Mesenteric fat pad (tissue), 1 donor: Measurements from ENCODE around the gene MRPL55. TPM values are rescaled to one million over a fixed set of nuclear protein-coding genes. Genes with fewer than 3 reads are reported as not detected.

ENCODE experiments used
- DNase-seq: peaks from one replicate; pipeline ENCODE4 v3.0.0-alpha.2; 2020; ENCODE audit warnings: low spot score
- total RNA-seq: library from RNA; stranded (reverse); fragmentation: NEBNext Ultra II Directional; extraction: Animal tissue kit (Norgen Biotek cat#: 25700); gene quantifications from one replicate; pipeline ENCODE4 v1.2.1, GENCODE V29; 2021
- donor health status: DM: yes; HTN: yes; CAD: no.

MRPL55 gene
- total RNA-seq, 1 donor from 2014 or later = 38.9 TPM

- DNase-seq = peak; percentile 74
Measured at GRCh38 chr1:228148196-228148861, 39.2 kb upstream of the MRPL55 start.

- no peak for DNase-seq
Measured at GRCh38 chr1:228147768-228148167, 38.7 kb upstream of the MRPL55 start.

- peak; percentile 88 for DNase-seq
Measured at GRCh38 chr1:228147151-228147693, 38.1 kb upstream of the MRPL55 start.

GRCh38 chr1:228146417-228147150, 37.5 kb upstream of the MRPL55 start:
- no peak for DNase-seq

- DNase-seq = no peak
Measured at GRCh38 chr1:228145463-228146416, 36.6 kb upstream of the MRPL55 start.

- DNase-seq = no peak
Measured at GRCh38 chr1:228144993-228145343, 35.9 kb upstream of the MRPL55 start.

GRCh38 chr1:228144193-228144992, 35.3 kb upstream of the MRPL55 start:
- no peak for DNase-seq

GRCh38 chr1:228143480-228144192, 34.5 kb upstream of the MRPL55 start:
- DNase-seq = no peak

- DNase-seq = no peak
Measured at GRCh38 chr1:228142701-228143136, 33.6 kb upstream of the MRPL55 start.

GRCh38 chr1:228142155-228142691, 33.1 kb upstream of the MRPL55 start:
- peak; percentile 88 for DNase-seq

GRCh38 chr1:228141226-228142044, 32.3 kb upstream of the MRPL55 start:
- peak; percentile 90 for DNase-seq

GRCh38 chr1:228140724-228141225, 31.7 kb upstream of the MRPL55 start:
- DNase-seq = no peak

GRCh38 chr1:228139931-228140723, 31.0 kb upstream of the MRPL55 start, which contains the start of gene GUK1:
Gene GUK1, plus strand, starts transcription at chr1:228140279. Its CDS starts 24 bp downstream, at chr1:228140303.
- peak; percentile 100 for DNase-seq

GRCh38 chr1:228139406-228139930, 30.4 kb upstream of the MRPL55 start:
- DNase-seq = no peak

GRCh38 chr1:228136901-228137300, 27.8 kb upstream of the MRPL55 start:
- DNase-seq = no peak

GRCh38 chr1:228134591-228134990, 25.5 kb upstream of the MRPL55 start:
- DNase-seq = peak; percentile 72

- DNase-seq = peak; percentile 30
Measured at GRCh38 chr1:228131766-228132165, 22.7 kb upstream of the MRPL55 start.
